IMR-90 (cell line): ENCODE results near the gene FAM53C. TPM values are rescaled to one million over a fixed set of nuclear protein-coding genes. Genes with fewer than 3 reads are reported as not detected.

Source experiments
- MAZ ChIP-seq: IDR thresholded peaks from 2 replicates; pipeline ENCODE4 v1.6.1; 2012; ENCODE audit warnings: low read depth, mild to moderate bottlenecking, low read length, improper control_type of control experiment, moderate library complexity, borderline replicate concordance
- USF2 ChIP-seq: fragments of 150-350 bp; IDR thresholded peaks from 2 replicates; pipeline ENCODE4 v1.6.1; 2017; ENCODE audit warnings: mild to moderate bottlenecking, antibody characterized with exemption, low read length, low read depth
- polyA plus RNA-seq, 3 experiments: library from polyadenylated mRNA; depleted of rRNA; stranded (reverse); fragments of >200 nt; gene quantifications; 2 replicates each; pipeline ENCODE4 v1.2.3, GENCODE V29; 2012; ENCODE audit warnings: low replicate concordance in 1 of 3
- total RNA-seq: library from RNA; depleted of rRNA; stranded (reverse); fragments of >200 nt; gene quantifications from 2 replicates; pipeline ENCODE4 v1.2.3, GENCODE V29; 2012

The FAM53C gene
- total and polyA plus RNA-seq, 2 of the 4 experiments (the other 2 are of a cell fraction) = 21.5 to 25.6 TPM

GRCh38 chr5:138352722-138353559 lies 14.9 kb downstream of the FAM53C start (continued):
- no peak for TF ChIP-seq USF2
- no peak; the same call in 1 of the 2 replicates for TF ChIP-seq MAZ
